ENCODE data around the gene DOCK2. TPM values are rescaled to one million over a fixed set of nuclear protein-coding genes. Genes with fewer than 3 reads are reported as not detected.
A peak's percentile ranks its signal among the peaks of the same experiment; 100 is the strongest.

The DOCK2 gene
- total and polyA plus RNA-seq, 2 donors (not counting 1 experiment from before 2014, with no cell fraction given), result 112 to 330 TPM

- H3K27ac Mint-ChIP-seq, result peak overlapping the region; percentile 22
- CTCF ChIA-PET, result no interaction called here
- TF ChIP-seq EZH2 (IDR thresholded peaks at IDR 0.05; ENCODE audit: borderline replicate concordance, insufficient read depth, low read depth, low read length, poor library complexity, severe bottlenecking) (no peak), CTCF (IDR thresholded peaks at IDR 0.05) (no peak)
Measured at GRCh38 chr5:169723103-169723831, 86.2 kb downstream of the DOCK2 start.

GRCh38 chr5:169724303-169725087, 87.4 kb downstream of the DOCK2 start:
- Histone ChIP-seq H3K27ac (ENCODE audit: low read length in 2 of 2) (no peak overlapping the region), H3K36me3 (replicated peaks in 1 of 2; ENCODE audit: control extremely low read depth in 1 of 2, control insufficient read depth in 1 of 2, extremely low read depth in 1 of 2, insufficient read depth in 2 of 2, low read length in 1 of 2) (peaks cover 49 to 91% of the 10 kb centered on the region in 2 experiments), H3K9ac (ENCODE audit: low read length) (no peak overlapping the region), H3K9me3 (ENCODE audit: control extremely low read depth in 1 of 3, control insufficient read depth in 2 of 3, insufficient read depth in 1 of 3, low read length in 2 of 3) (no peaks in the 10 kb centered on the region), H3K79me2 (ENCODE audit: control insufficient read depth, insufficient read depth, low read length) (peaks cover 33% of the 10 kb centered on the region), H3K4me2 (replicated peaks; ENCODE audit: low read depth, low read length, poor library complexity, severe bottlenecking) (no peak overlapping the region), H2AFZ (ENCODE audit: insufficient read depth, low read depth, low read length, poor library complexity, severe bottlenecking) (no peak overlapping the region), H4K20me1 (ENCODE audit: control insufficient read depth, insufficient read depth, low read length, poor library complexity, severe bottlenecking) (peaks cover 16% of the 10 kb centered on the region), H3K4me3 (ENCODE audit: control extremely low read depth in 1 of 5, extremely low read depth in 1 of 5, insufficient read depth in 1 of 5, low read depth in 2 of 5, low read length in 4 of 5) (no peak overlapping the region), H3K4me1 (ENCODE audit: control insufficient read depth in 2 of 2, insufficient read depth in 2 of 2, low read length in 2 of 2) (no peaks in the 10 kb centered on the region), H3K27me3 (replicated peaks in 1 of 4; ENCODE audit: control extremely low read depth in 1 of 4, control insufficient read depth in 3 of 4, insufficient read depth in 4 of 4, low read length in 3 of 4) (no peaks in the 10 kb centered on the region)
- H3K9me3 Mint-ChIP-seq (ENCODE audit: insufficient read depth), result peaks cover 3% of the 10 kb centered on the region
- 98% methylated on average over 9 of the region's 10 CpGs for WGBS (ENCODE audit: insufficient coverage)
- TF ChIP-seq EZH2 (IDR thresholded peaks at IDR 0.05; ENCODE audit: borderline replicate concordance, insufficient read depth, low read depth, low read length, poor library complexity, severe bottlenecking) (no peak), CTCF (IDR thresholded peaks at IDR 0.05) (no peak)
- POLR2A ChIA-PET, result no interaction called here
- no peak overlapping the region for H3K4me3 Mint-ChIP-seq
- H3K27me3 Mint-ChIP-seq, result no peaks in the 10 kb centered on the region
- no peak for DNase-seq
- H3K4me1 Mint-ChIP-seq, result no peaks in the 10 kb centered on the region
- CTCF ChIA-PET, result no interaction called here
- no peak overlapping the region for H3K27ac Mint-ChIP-seq
- intact Hi-C loops (cut with micrococcal nuclease), result no loop called here
- no peak for ATAC-seq (ENCODE audit: low read depth)

More at GRCh38 chr5:169723103-169723831, 86.2 kb downstream of the DOCK2 start:
- H3K4me3 Mint-ChIP-seq, result no peak overlapping the region
- Histone ChIP-seq H3K27ac (ENCODE audit: low read length in 2 of 2) (no peak overlapping the region), H3K79me2 (ENCODE audit: control insufficient read depth, insufficient read depth, low read length) (peaks cover 34% of the 10 kb centered on the region), H3K9me3 (ENCODE audit: control extremely low read depth in 1 of 3, control insufficient read depth in 2 of 3, insufficient read depth in 1 of 3, low read length in 2 of 3) (no peaks in the 10 kb centered on the region), H3K9ac (ENCODE audit: low read length) (no peak overlapping the region), H3K4me3 (ENCODE audit: control extremely low read depth in 1 of 5, extremely low read depth in 1 of 5, insufficient read depth in 1 of 5, low read depth in 2 of 5, low read length in 4 of 5) (no peak overlapping the region), H3K36me3 (replicated peaks in 1 of 2; ENCODE audit: control extremely low read depth in 1 of 2, control insufficient read depth in 1 of 2, extremely low read depth in 1 of 2, insufficient read depth in 2 of 2, low read length in 1 of 2) (peaks cover 44 to 92% of the 10 kb centered on the region in 2 experiments), H3K4me1 (ENCODE audit: control insufficient read depth in 2 of 2, insufficient read depth in 2 of 2, low read length in 2 of 2) (no peaks in the 10 kb centered on the region), H3K27me3 (replicated peaks in 1 of 4; ENCODE audit: control extremely low read depth in 1 of 4, control insufficient read depth in 3 of 4, insufficient read depth in 4 of 4, low read length in 3 of 4) (no peaks in the 10 kb centered on the region), H2AFZ (ENCODE audit: insufficient read depth, low read depth, low read length, poor library complexity, severe bottlenecking) (no peak overlapping the region), H3K4me2 (replicated peaks; ENCODE audit: low read depth, low read length, poor library complexity, severe bottlenecking) (no peak overlapping the region), H4K20me1 (ENCODE audit: control insufficient read depth, insufficient read depth, low read length, poor library complexity, severe bottlenecking) (peaks cover 16% of the 10 kb centered on the region)
- POLR2A ChIA-PET, result no interaction called here
- H3K27me3 Mint-ChIP-seq, result no peaks in the 10 kb centered on the region
- peaks cover 3% of the 10 kb centered on the region for H3K9me3 Mint-ChIP-seq (ENCODE audit: insufficient read depth)
- intact Hi-C loops (cut with micrococcal nuclease), result no loop called here
- H3K4me1 Mint-ChIP-seq, result no peaks in the 10 kb centered on the region
- ATAC-seq (ENCODE audit: low read depth) (no peak), DNase-seq (no peak)
- 87% methylated on average over 1 of the region's 3 CpGs for WGBS (ENCODE audit: insufficient coverage)
